ENCODE measurements around the gene SLC9A5.

DNA sequence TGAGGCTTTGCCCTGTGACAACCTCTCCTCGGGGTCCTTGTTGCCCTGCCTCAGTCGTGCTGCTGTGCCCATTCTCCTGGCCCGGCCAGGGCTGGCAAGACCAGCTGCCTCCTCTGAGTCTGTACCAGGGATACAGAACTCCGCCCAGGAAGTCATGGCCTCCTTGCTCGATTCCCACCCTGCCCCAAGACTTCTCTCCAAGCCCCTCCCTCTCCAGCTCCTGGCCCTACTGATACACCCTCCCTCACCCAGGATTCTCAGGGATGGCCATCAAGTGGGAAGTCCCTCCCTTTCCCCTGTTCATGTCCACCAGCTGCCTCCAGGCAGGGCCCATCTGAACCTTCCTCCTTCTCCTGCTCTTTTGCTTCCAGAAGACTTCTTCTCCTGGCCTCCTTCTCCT lies 33.1 kb upstream of the SLC9A5 start:
- TF ChIP-seq, protein P1, sequence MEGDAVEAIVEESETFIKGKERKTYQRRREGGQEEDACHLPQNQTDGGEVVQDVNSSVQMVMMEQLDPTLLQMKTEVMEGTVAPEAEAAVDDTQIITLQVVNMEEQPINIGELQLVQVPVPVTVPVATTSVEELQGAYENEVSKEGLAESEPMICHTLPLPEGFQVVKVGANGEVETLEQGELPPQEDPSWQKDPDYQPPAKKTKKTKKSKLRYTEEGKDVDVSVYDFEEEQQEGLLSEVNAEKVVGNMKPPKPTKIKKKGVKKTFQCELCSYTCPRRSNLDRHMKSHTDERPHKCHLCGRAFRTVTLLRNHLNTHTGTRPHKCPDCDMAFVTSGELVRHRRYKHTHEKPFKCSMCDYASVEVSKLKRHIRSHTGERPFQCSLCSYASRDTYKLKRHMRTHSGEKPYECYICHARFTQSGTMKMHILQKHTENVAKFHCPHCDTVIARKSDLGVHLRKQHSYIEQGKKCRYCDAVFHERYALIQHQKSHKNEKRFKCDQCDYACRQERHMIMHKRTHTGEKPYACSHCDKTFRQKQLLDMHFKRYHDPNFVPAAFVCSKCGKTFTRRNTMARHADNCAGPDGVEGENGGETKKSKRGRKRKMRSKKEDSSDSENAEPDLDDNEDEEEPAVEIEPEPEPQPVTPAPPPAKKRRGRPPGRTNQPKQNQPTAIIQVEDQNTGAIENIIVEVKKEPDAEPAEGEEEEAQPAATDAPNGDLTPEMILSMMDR (conservative IDR thresholded peaks at IDR 0.05; ENCODE audit: low read length) = no peak
- TF ChIP-seq EZH2phosphoT487 (IDR thresholded peaks at IDR 0.05; ENCODE audit: borderline replicate concordance, low read depth, low read length) = no peak

All from OCI-LY7 (cell line).